Esophagus squamous epithelium (tissue), 5 donors: ENCODE data around the gene SPTBN5. TPM values are rescaled to one million over a fixed set of nuclear protein-coding genes. Genes with fewer than 3 reads are reported as not detected.
A peak's percentile ranks its signal among the peaks of the same experiment; 100 is the strongest.

ENCODE experiments used
- DNase-seq: peaks from one replicate; lab custom pipeline; 2025; lab: John Stamatoyannopoulos, UW
- H3K27ac ChIP-seq, 4 donors: fragments of 200-600 bp; sonication (generic); one replicate each; pipeline ENCODE4 v1.5.1; 2016 to 2019; ENCODE audit warnings: mild to moderate bottlenecking in 1 of 4
- H3K27me3 ChIP-seq, 4 donors: fragments of 200-600 bp; sonication (generic); 1 replicate in 3 of 4; 2 replicates in 1 of 4; pipeline versions ENCODE4 v1.5.1 to v1.6.0; 2017 to 2021; ENCODE audit warnings: antibody characterized with exemption in 1 of 4
- H3K36me3 ChIP-seq, 3 donors: fragments of 200-600 bp; sonication (generic); one replicate each; pipeline ENCODE4 v1.5.1; 2016 to 2019
- H3K4me1 ChIP-seq, 3 donors: fragments of 200-600 bp; sonication (generic); one replicate each; pipeline ENCODE4 v1.5.1; 2017 to 2019
- H3K4me3 ChIP-seq, 4 donors: fragments of 200-600 bp; sonication (generic); 1 replicate in 3 of 4; 2 replicates in 1 of 4; pipeline ENCODE4 v1.5.1; 2016 to 2019; ENCODE audit warnings: mild to moderate bottlenecking in 2 of 4, moderate library complexity in 1 of 4
- H3K9me3 ChIP-seq, 3 donors: fragments of 200-600 bp; sonication (generic); one replicate each; pipeline ENCODE4 v1.5.1; 2016 to 2019
- CTCF ChIP-seq, 6 experiments: fragments of 450-650 bp in 4 of 6; fragments of 200-600 bp in 2 of 6; sonication (generic) in 2 of 6; IDR thresholded peaks; one replicate each; pipeline ENCODE4 v1.5.1; 2016 to 2019; ENCODE audit warnings: antibody characterized with exemption in 6 of 6, mild to moderate bottlenecking in 4 of 6, moderate library complexity in 4 of 6
- POLR2A ChIP-seq, 4 donors: fragments of 450-650 bp; IDR thresholded peaks; one replicate each; pipeline ENCODE4 v1.6.1; 2017; ENCODE audit warnings: antibody characterized with exemption in 4 of 4, mild to moderate bottlenecking in 4 of 4, moderate library complexity in 3 of 4
- WGBS, 2 donors: methylation state at CpG; one replicate each; pipeline ENCODE4 v1.1.5; 2018; 5-methylcytosine and 5-hydroxymethylcytosine counted together
- intact Hi-C: fragments of 100-400 bp; cut with DNase I; formaldehyde crosslinking; loops from one replicate; pipeline ENCODE4 v1.15.0; 2022
- total RNA-seq, 4 donors: library from RNA; depleted of rRNA; stranded (reverse); fragments of >200 nt; gene quantifications; one replicate each; pipeline ENCODE4 v1.1.0, GENCODE V29; 2016
- donor health status: DM: yes; HTN: yes; CAD: no.

SPTBN5 gene
- total RNA-seq, 4 donors from 2014 or later: 1.9 to 4.4 (median 3.4) TPM

GRCh38 chr15:41927536-41927935, 33.7 kb upstream of the SPTBN5 start:
- Histone ChIP-seq H3K4me1 (peaks cover 17 to 85% (median 29%) of the 10 kb centered on the region in 3 donors), H3K36me3 (peaks cover 0 to 12% (median 0%) of the 10 kb centered on the region in 3 donors), H3K9me3 (no peaks in the 10 kb centered on the region), H3K27me3 (no peaks in the 10 kb centered on the region), H3K27ac (peak overlapping the region in 2 of 4 donors; percentile 25 to 71), H3K4me3 (no peak overlapping the region)
- TF ChIP-seq POLR2A (IDR thresholded peaks at IDR 0.05) (no peak), CTCF (IDR thresholded peaks at IDR 0.05) (no peak)
- 87 to 90% methylated on average over 3 of the region's 3 CpGs for WGBS, 2 donors
- no peak for DNase-seq
- intact Hi-C loops: no loop called here

- WGBS, 2 donors: 66 to 72% methylated on average over 10 of the region's 10 CpGs
- Histone ChIP-seq H3K36me3 (peaks cover 0 to 16% (median 0%) of the 10 kb centered on the region in 3 donors), H3K27me3 (no peaks in the 10 kb centered on the region), H3K9me3 (no peaks in the 10 kb centered on the region), H3K4me1 (peaks cover 13 to 83% (median 28%) of the 10 kb centered on the region in 3 donors), H3K27ac (peak overlapping the region; percentile 4 to 76 (median 61)), H3K4me3 (no peak overlapping the region)
- DNase-seq: no peak
- intact Hi-C loops: no loop called here
- no peak for TF ChIP-seq CTCF (IDR thresholded peaks at IDR 0.05)
- TF ChIP-seq POLR2A (IDR thresholded peaks at IDR 0.05): no peak
Observed at GRCh38 chr15:41926185-41927056, 32.6 kb upstream of the SPTBN5 start.

- Histone ChIP-seq H3K9me3 (no peaks in the 10 kb centered on the region), H3K4me1 (peaks cover 6 to 83% (median 16%) of the 10 kb centered on the region in 3 donors), H3K36me3 (peaks cover 0 to 16% (median 0%) of the 10 kb centered on the region in 3 donors), H3K27ac (peak overlapping the region in 1 of 4 donors; percentile 62), H3K4me3 (no peak overlapping the region), H3K27me3 (no peaks in the 10 kb centered on the region)
- intact Hi-C loops: no loop called here
- TF ChIP-seq POLR2A (IDR thresholded peaks at IDR 0.05): no peak
- DNase-seq: no peak
- WGBS, 2 donors: 66 to 85% methylated on average over 7 of the region's 7 CpGs
Observed at GRCh38 chr15:41925086-41925608, 31.3 kb upstream of the SPTBN5 start.

- Histone ChIP-seq H3K27ac (no peak overlapping the region), H3K4me3 (no peak overlapping the region), H3K27me3 (no peaks in the 10 kb centered on the region), H3K4me1 (peaks cover 3 to 83% (median 8%) of the 10 kb centered on the region in 3 donors), H3K36me3 (peaks cover 0 to 28% (median 4%) of the 10 kb centered on the region in 3 donors), H3K9me3 (no peaks in the 10 kb centered on the region)
- WGBS, 2 donors: 83 to 91% methylated on average over 3 of the region's 3 CpGs
- TF ChIP-seq POLR2A (IDR thresholded peaks at IDR 0.05) (no peak), CTCF (IDR thresholded peaks at IDR 0.05) (no peak)
- intact Hi-C loops: no loop called here
- no peak for DNase-seq
Observed at GRCh38 chr15:41923401-41923997, 29.6 kb upstream of the SPTBN5 start.

GRCh38 chr15:41922353-41922752, 28.5 kb upstream of the SPTBN5 start:
- intact Hi-C loops: no loop called here
- no peaks in the 10 kb centered on the region for H3K27me3 ChIP-seq
- DNase-seq: no peak
- H3K36me3 ChIP-seq: peaks cover 0 to 39% (median 4%) of the 10 kb centered on the region in 3 donors
- TF ChIP-seq POLR2A (IDR thresholded peaks at IDR 0.05) (no peak), CTCF (IDR thresholded peaks at IDR 0.05) (no peak)
- no peak overlapping the region for H3K4me3 ChIP-seq
- WGBS, 2 donors: 77 to 78% methylated on average over 9 of the region's 9 CpGs
- peak overlapping the region in 1 of 4 donors; percentile 41 for H3K27ac ChIP-seq
- no peaks in the 10 kb centered on the region for H3K9me3 ChIP-seq
- H3K4me1 ChIP-seq: peaks cover 11 to 85% (median 14%) of the 10 kb centered on the region in 3 donors
